GM19467 (cell line): ENCODE results near the gene BAIAP2L1.
"Not testable (repeated sequence)": the region's sequence is repeated elsewhere in the genome, so short reads cannot be mapped to it uniquely, and the experiment has no call there.

ENCODE experiments used
- ATAC-seq: cut with Tn5 transposase; IDR thresholded peaks from one replicate; pipeline ENCODE4 v1.9.1; 2021; ENCODE audit warnings: mild to moderate bottlenecking, moderate library complexity; ENCODE audit not compliant: unreplicated experiment

BAIAP2L1 gene

DNA sequence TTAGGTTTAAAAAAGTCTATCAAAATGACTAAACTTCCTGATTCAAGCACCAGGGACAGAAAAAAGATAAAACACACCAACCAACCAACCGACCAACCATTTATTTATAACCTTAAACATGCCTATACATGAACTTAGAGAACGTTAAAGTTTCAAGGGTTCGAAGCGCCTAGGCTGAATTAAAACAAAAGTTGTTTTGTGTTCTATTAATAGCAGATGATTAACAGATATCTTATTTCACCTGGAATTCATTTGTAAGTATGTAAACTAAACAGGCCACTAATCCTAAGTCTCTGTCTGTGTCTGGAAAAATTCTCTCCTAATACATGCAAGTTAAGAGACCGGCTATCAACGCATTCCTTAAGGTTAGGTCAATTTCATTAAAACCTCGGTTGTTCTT, 1.4 kb downstream of the BAIAP2L1 start:
- ATAC-seq, result no peak

DNA sequence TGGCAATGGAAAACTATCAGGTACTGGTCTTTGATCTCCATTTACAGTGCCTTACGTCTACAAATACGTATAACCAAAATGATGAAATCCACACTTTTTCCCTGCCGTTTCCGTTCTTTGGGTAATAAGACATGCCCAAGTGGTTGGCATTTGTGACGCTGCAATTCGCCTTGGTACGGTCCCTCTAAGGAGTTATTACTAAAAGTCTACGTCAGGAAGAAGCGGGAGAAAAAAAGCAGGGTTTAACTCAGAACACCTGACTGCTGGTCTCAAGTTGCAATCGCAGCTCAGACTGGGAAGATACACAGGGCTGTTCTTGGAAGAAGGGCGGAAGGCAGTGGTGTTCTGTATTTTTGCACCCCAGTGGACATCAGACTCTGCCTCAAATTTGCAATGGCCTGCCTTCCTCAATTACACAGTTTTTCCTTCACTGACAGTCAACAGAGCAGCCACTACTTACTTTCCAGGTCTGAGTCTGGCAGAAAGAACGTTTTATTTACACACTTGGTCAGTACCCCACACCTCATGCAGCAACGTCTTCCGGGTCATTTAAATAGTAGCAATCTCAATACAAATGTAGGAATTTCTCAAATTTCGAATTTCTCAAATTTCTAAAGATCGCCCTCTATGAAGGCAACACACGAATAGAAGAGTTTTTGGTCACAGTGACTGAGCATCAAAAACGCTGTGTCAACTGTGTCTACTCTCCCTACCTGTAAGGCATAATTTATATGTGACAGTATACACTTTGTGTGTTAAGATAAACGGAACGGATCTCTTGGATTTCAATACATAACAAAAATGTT, 2.1 kb downstream of the BAIAP2L1 start:
- ATAC-seq, result no peak

DNA sequence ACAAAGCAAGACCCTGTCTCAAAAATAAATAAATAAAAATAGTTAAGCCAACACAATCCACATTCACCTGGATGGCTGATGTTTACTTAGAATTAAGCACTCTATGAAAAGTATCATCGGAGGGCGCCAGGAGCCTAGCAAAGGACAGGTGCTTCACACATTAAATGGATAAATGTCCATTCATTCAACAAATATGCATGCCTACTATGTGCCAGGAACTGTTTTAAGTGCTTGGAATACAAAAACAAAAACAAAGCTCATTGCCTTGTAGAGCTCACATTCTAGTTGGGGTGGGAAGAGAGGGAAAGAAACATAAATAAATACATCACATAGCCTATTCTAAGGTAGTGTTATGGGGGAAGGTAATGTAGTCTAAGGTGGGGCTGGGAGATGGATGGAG, 4.1 kb downstream of the BAIAP2L1 start:
- no peak for ATAC-seq

DNA sequence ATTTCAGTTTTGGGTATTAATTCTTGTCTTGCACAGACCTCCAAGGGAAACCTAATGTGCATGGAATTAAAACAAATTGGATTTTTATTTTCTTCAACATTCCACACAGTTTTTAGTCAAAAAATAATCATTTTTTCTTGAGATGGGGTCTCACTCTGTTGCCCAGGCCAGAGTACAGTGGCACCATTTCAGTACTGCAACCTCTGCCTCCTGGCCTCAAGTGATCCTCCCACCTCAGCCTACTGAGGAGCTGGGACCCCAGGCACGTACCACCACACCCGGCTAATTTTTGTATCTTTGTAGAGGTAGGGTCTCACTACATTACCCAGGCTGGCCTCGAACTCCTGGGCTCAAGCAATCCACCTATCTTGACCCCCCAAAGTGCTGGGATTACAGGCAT, 4.9 kb downstream of the BAIAP2L1 start:
- ATAC-seq, result no peak

DNA sequence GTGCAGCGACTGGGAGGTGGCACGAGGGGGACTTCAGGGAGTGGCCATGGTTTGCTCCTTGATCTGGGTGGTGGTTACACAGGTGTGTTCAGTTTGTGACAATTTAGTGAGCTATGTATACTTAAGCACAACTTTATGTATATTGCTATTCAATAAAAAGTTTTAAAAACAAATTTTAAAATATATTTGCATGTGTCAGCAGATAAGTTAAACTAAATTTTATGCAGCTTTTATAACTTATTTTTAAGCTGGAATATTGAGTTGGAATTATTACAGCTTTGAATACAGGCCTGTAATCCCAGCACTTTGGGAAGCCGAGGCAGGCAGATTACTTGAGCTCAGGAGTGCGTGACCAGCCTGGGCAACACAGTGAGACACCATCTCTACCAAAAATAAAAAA, 5.4 kb downstream of the BAIAP2L1 start:
- no peak for ATAC-seq

DNA sequence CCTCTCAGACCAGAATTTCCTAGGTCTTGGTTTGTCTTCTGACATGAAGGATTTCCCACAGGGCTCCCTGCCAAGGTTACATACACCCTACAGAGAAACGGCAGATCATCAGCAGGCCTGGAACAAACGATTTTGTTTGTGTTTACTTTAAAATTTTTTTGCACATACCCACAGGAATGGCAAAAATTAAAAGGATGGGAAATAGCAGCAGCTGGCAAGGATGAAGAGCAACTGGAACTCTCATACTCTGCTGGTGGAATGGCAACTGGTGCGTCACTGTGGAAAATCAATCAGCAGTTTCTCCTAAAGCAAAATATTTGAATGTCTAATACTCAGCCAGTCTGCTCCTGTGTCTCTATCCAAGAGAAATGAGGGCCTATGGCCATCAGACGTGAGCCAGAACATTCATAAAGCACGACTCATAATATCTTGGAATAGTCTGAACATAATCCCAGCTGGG, 6.5 kb downstream of the BAIAP2L1 start:
- ATAC-seq, result no peak

DNA sequence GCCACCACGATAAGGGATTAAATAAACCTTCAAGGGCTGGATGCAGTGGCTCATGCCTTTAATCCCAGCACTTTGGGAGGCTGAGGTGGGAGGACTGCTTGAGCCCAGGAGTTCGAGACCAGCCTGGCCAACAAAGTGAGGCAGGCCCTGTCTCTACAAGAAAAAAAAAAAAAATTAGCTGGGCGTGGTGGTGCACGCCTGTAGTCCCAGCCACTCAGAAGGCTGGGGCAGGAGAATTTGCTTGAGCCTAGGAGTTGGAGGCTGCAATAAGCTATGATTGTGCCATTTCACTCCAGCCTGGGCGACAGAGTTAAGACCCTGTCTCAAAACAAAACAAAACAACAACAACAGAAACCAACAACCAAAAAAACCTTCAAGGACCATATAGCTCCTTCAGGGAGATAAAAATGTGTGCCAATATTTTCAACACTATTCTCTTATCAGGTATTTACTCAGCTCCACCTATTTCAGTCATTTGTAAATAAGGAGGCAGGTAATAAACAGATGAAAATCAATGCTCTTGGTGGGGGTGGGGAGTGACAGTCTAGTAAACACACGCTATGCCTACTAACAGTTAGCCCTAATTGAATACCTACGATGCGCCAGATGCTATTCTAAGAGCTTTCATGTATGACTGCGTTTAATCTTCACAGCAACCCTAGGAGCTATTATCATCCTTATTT, 13.2 kb downstream of the BAIAP2L1 start:
- no peak for ATAC-seq

DNA sequence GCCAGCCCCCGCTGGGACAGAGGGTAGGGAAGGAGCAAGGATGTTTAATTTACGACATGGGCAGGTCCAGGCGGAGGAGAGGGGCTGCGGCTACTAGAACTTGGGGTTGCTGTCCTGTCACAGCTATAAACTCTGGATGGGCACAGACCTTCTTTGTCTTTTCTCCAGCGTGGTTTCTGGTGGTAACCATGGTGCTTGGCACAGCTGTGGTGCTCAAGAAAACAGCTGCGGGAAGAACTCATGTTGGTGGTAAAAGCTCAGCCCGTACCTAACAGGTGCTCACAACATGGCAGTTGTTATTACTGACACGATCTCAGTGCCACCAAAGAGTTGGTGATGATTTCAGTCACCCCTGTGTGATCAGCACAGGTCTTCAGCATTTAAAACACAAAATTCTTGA, 13.8 kb downstream of the BAIAP2L1 start:
- ATAC-seq, result no peak

DNA sequence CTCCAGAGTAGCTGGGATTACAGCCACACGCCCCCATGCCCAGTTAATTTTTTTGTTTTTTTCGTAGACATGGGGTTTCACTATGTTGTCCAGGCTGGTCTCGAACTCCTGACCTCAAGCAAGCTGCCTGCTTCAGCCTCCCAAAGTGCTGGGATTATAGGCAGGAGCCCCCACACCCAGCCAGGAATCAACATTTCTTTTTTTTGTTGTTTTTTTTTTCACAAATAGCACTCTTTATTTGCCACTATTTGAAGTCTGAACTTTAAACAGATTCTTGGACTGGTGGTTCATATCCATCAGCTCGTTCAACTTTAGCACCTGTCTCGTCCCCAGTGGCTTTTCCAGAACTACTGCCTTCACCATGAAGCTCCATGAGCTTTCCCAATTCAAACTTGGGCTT, 15.4 kb downstream of the BAIAP2L1 start:
- not testable (repeated sequence) for ATAC-seq

DNA sequence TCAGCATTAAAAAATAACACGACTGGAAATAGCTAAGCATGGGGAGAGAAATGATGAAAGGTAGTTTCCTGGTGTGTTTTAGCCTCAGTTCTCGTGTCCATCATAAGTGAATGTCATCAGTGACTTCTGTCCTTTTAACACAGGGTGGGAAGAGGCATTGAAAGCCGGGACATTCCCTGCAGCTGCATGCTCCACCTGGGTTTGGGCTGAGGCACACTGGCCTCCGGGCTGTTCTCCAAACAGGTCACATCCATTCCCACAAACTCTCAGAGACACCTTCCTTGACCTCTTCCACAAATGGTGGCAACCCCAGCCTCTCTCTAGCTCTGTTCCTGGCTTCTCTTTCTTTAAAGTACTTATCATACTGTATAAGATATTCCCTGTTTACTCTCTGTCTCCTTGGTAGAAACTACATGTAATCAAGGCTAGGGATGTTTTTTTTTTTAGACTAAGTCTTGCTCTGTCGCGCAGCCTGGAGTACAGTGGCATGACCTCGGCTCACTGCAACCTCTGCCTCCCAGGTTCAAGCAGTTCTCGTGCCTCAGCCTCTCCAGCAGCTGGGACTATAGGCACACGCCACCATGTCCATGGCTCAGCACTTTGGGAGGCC, 22.6 kb downstream of the BAIAP2L1 start:
- no peak for ATAC-seq

DNA sequence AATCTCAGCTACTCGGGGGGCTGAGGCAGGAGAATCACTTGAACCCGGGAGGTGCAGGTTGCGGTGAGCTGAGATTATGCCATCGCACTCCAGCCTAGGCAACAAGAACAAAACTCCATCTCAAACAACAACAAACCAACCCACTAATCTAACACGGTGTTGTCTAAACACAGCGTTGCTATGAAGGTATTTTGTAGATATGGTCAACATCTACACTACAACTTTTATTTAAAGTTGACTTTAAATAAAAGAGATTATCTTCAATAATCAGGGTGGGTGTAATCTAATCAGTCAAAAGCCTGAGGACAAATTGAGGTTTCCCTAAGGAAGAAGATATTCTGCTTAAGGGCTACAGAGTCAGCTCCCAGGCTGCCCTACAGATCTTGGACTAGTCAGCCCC, 24.2 kb downstream of the BAIAP2L1 start:
- no peak for ATAC-seq

DNA sequence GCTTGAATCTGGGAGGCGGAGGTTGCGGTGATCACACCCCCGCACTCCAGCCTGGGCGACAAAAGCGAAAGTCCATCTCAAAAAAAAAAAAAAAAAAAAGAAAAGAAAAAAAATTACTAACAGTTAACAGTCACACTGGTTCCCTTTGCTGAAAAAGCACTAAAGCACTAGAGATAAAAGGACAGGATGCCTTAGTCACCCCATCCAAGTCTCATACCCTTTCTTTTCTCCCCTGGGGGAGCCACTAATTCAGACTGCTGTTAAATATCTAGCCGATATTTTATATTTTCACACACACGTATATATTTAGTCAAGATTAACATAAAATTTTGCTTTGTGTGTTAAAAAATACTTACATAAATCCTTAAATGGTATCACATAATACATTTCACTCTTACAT, 25.2 kb downstream of the BAIAP2L1 start:
- no peak for ATAC-seq

DNA sequence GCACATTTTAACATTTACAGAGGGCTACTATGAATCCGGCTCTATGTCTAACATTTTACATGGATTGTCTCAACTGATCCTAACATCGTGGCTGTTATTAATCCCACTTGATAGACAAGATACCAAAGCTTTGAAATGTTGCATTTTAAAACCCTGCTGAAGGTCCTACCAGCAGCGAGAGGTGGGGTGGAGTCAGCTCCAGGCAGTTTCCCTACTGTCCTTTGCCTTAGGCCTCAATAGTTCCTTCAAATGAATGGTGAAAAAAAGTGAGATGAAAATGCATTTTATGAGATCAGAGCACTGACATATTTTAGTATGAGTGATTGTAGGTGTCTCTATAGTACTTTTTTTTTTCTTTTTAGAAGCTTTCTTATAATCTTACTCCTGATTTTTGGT, 26.6 kb downstream of the BAIAP2L1 start:
- no peak for ATAC-seq

DNA sequence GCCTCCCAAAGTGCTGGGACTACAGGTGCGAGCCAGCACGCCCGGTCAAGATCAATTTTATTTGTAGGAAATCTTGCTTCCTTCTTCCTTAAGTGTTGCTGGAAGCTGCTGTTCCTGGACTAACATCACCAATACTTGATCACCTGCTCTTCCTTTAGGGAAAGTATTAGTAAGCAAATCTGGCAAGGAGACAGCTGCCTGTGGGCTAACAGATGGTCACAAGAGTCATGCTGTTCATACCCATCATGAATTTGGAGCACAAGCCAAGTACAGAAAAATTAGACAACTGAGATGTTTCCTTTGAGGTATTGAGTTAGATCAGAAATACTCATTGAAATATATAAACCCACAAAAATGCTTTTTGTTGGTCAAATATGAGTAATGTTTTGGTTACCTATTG, 27.9 kb downstream of the BAIAP2L1 start:
- no peak for ATAC-seq

DNA sequence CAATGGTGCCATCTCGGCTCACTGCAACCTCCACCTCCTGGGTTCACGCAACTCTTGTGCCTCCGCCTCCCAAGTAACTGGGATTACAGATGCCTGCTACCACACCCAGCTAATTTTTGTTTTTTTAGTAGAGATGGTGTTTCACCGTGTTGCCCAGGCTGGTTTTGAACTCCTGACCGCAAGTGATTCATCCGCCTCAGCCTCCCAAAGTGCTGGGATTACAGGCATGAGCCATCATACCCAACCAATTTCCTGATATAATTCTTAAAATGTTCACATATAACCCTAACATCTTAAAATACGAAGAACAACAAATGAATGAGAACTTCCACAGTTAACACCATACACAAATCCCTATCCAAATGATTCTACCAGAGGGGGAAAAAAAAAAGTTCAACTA, 31.2 kb downstream of the BAIAP2L1 start:
- no peak for ATAC-seq

DNA sequence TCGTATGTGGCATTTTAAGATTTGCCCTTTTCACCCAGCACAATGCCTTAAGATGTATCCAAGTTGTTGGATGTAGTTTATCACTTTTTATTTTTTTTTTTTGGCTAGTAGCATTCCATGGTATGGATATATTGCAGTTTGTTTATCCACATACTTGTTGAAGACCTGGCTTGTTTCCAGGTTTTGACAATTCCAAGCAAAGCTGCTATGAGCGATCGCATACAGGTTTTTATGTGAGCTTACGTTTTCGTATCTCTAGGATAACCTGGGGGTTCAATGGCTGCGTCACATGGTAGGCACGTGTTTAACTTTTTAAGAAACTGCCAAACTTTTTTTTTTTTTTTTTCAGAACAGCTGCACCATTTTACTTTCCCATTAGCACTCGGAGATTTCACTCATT, 32.2 kb downstream of the BAIAP2L1 start:
- no peak for ATAC-seq

DNA sequence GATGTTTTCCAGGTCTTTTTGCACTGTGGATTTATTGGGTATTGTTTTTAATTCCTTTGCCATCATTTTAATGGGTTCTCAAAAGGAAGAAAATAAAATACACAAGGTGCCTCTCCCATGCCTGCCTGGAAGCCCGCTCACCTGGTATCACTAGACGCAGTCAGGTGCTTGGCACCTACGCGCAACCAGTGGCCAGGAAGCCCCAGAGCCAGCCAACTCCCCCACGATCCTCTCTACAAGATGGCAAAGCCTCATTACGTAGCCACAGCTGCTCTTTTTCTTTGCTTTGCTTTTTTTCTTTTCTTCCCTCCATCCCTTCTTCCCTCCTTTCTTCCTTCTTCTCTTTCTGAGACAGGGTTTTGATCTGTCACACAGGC, 34.3 kb downstream of the BAIAP2L1 start:
- no peak for ATAC-seq

DNA sequence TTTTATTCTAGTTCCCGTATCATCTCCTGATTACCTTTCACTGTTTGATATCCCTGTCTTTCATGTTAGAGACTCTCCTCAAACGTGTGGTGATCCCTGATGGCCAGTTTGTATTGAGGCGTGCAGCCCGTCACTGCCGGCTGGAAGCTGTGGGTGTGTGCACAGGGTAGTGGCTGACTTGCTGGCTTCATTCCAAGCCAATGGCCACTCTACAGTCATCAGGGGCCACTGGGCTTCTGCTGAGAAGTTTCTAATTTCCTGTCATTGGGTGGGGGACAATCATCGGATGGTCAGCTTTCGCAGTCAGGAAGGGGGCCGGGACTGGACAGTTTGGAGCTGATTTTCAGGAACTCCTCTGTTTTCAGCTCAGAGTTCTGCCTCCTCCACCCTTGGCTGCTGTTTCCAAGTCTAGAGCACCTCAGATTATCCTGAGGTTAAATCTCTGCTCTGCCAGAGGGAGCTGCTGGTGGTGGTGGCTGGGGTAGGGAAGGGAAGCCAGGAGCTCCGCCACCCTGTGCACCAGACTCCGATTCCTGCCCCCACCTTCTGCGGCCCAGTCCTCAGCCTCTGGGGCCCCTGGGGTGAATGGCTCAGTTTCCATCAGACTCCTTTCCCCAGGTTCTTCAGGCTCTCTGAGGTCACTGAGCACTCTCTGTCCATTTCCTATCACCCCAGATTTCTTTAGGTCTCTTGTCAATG, 34.9 kb downstream of the BAIAP2L1 start:
- ATAC-seq, result no peak

DNA sequence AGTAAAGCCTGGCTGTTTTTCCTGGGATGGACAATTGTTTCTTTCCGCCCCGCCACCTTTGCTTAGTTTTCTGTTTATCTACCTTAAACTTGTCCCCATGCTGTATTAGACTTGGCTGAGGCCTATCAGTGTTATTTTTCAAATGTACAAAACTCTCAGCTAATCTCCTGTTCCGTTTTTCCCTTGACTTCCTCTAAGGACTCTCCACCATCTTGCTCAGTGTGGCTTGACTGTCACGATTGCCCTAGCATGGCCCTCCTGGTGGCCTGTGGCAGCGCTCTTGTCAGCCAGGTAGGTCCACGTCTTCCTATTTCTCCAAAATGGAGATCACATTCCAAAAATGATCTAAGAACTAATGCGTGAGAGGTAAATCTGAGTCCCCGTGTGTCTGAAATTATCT, 36.7 kb downstream of the BAIAP2L1 start:
- no peak for ATAC-seq

DNA sequence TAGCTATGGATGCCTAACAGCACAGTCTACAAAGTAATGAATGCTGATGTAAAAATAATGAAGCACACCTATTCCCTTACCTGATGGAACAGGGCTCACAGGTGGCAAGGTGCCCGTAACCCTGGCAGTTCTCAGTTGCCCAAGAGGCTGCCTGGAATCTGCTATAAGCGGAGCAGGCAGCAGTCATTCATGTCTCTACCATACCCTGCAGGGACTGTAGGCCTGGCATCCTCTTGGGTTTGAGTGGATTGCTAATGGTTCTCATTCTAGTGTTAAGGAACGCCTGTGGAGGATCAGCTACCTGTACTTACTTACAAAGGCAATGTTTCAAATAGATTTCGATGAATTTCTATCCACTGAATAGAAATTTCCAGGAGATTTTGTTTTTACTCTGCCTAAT, 38.4 kb downstream of the BAIAP2L1 start:
- ATAC-seq, result no peak
